ENCODE data around the gene ENTPD1.

GRCh38 chr10:95814011-95814727 lies 58.2 kb downstream of the ENTPD1 start:
- TF ChIP-seq EZH2 (IDR thresholded peaks at IDR 0.05; ENCODE audit: insufficient read depth, low read length), result no peak
- TF ChIP-seq, protein P1, sequence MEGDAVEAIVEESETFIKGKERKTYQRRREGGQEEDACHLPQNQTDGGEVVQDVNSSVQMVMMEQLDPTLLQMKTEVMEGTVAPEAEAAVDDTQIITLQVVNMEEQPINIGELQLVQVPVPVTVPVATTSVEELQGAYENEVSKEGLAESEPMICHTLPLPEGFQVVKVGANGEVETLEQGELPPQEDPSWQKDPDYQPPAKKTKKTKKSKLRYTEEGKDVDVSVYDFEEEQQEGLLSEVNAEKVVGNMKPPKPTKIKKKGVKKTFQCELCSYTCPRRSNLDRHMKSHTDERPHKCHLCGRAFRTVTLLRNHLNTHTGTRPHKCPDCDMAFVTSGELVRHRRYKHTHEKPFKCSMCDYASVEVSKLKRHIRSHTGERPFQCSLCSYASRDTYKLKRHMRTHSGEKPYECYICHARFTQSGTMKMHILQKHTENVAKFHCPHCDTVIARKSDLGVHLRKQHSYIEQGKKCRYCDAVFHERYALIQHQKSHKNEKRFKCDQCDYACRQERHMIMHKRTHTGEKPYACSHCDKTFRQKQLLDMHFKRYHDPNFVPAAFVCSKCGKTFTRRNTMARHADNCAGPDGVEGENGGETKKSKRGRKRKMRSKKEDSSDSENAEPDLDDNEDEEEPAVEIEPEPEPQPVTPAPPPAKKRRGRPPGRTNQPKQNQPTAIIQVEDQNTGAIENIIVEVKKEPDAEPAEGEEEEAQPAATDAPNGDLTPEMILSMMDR (IDR thresholded peaks at IDR 0.05; ENCODE audit: insufficient read depth, low read depth, low read length), result no peak
